ENCODE measurements around the gene FCRL2. TPM values are rescaled to one million over a fixed set of nuclear protein-coding genes. Genes with fewer than 3 reads are reported as not detected.

The FCRL2 gene
- total and polyA plus RNA-seq, 2 experiments from 2014 or later, result not detected

DNA sequence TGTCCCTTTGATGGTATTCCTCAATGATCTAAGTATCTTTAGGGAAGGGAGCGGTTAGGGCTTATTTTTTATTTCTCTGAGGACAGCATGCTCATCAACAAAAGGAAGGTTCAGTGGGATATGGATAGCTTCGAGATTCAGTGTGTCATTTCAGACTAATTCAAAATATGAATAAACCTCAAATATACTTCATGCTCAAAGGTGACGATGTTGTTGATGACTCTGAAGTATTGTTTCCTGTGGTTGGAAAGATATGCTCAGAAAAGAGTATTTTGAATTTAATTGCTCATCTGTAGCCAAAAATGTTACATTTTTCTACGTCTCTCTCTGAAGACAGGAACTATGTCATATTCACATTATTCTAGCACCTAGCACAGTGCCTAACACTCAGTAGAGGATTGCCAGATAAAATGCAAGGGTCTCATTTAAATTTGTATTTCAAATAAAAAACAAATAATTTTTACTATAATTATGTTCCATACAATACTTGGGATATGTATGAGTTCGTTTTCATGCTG, 74.6 kb downstream of the FCRL2 start:
- Histone ChIP-seq H3K36me3 (ENCODE audit: insufficient read depth) (no peaks in the 10 kb centered on the region), H3K79me2 (replicated peaks; ENCODE audit: insufficient read depth) (no peaks in the 10 kb centered on the region), H4K20me1 (replicated peaks; ENCODE audit: insufficient read depth) (no peaks in the 10 kb centered on the region), H3K27ac (ENCODE audit: low read depth) (no peak overlapping the region), H3K9me2 (ENCODE audit: insufficient read depth) (no peaks in the 10 kb centered on the region), H3F3A (replicated peaks; ENCODE audit: low read depth) (no peaks in the 10 kb centered on the region), H3K27me3 (ENCODE audit: insufficient read depth) (no peaks in the 10 kb centered on the region), H3K4me1 (ENCODE audit: insufficient read depth) (no peaks in the 10 kb centered on the region), H2AFZ (no peak overlapping the region), H3K4me2 (no peak overlapping the region), H3K4me3 (no peak overlapping the region)
- no peaks in the 10 kb centered on the region for H3K27me3 Mint-ChIP-seq (ENCODE audit: insufficient read depth, low read depth, poor library complexity)
- TF ChIP-seq ZNF331 (CRISPR knock-in tag; IDR thresholded peaks at IDR 0.05; ENCODE audit: low read depth), result no peak
- TF ChIP-seq CREB1 (CRISPR knock-in tag; IDR thresholded peaks at IDR 0.05; ENCODE audit: low read depth), result no peak
- no peak for TF ChIP-seq POLR2AphosphoS5 (IDR thresholded peaks at IDR 0.05; ENCODE audit: low read depth)
- TF ChIP-seq EZH2phosphoT487 (IDR thresholded peaks at IDR 0.05; ENCODE audit: unreplicated experiment), result no peak
- TF ChIP-seq, protein P1, sequence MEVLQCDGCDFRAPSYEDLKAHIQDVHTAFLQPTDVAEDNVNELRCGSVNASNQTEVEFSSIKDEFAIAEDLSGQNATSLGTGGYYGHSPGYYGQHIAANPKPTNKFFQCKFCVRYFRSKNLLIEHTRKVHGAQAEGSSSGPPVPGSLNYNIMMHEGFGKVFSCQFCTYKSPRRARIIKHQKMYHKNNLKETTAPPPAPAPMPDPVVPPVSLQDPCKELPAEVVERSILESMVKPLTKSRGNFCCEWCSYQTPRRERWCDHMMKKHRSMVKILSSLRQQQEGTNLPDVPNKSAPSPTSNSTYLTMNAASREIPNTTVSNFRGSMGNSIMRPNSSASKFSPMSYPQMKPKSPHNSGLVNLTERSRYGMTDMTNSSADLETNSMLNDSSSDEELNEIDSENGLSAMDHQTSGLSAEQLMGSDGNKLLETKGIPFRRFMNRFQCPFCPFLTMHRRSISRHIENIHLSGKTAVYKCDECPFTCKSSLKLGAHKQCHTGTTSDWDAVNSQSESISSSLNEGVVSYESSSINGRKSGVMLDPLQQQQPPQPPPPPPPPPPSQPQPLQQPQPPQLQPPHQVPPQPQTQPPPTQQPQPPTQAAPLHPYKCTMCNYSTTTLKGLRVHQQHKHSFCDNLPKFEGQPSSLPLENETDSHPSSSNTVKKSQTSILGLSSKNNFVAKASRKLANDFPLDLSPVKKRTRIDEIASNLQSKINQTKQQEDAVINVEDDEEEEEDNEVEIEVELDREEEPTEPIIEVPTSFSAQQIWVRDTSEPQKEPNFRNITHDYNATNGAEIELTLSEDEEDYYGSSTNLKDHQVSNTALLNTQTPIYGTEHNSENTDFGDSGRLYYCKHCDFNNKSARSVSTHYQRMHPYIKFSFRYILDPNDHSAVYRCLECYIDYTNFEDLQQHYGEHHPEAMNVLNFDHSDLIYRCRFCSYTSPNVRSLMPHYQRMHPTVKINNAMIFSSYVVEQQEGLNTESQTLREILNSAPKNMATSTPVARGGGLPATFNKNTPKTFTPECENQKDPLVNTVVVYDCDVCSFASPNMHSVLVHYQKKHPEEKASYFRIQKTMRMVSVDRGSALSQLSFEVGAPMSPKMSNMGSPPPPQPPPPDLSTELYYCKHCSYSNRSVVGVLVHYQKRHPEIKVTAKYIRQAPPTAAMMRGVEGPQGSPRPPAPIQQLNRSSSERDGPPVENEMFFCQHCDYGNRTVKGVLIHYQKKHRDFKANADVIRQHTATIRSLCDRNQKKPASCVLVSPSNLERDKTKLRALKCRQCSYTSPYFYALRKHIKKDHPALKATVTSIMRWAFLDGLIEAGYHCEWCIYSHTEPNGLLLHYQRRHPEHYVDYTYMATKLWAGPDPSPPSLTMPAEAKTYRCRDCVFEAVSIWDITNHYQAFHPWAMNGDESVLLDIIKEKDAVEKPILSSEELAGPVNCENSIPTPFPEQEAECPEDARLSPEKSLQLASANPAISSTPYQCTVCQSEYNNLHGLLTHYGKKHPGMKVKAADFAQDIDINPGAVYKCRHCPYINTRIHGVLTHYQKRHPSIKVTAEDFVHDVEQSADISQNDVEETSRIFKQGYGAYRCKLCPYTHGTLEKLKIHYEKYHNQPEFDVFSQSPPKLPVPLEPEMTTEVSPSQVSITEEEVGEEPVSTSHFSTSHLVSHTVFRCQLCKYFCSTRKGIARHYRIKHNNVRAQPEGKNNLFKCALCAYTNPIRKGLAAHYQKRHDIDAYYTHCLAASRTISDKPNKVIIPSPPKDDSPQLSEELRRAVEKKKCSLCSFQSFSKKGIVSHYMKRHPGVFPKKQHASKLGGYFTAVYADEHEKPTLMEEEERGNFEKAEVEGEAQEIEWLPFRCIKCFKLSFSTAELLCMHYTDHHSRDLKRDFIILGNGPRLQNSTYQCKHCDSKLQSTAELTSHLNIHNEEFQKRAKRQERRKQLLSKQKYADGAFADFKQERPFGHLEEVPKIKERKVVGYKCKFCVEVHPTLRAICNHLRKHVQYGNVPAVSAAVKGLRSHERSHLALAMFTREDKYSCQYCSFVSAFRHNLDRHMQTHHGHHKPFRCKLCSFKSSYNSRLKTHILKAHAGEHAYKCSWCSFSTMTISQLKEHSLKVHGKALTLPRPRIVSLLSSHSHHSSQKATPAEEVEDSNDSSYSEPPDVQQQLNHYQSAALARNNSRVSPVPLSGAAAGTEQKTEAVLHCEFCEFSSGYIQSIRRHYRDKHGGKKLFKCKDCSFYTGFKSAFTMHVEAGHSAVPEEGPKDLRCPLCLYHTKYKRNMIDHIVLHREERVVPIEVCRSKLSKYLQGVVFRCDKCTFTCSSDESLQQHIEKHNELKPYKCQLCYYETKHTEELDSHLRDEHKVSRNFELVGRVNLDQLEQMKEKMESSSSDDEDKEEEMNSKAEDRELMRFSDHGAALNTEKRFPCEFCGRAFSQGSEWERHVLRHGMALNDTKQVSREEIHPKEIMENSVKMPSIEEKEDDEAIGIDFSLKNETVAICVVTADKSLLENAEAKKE (CRISPR knock-in tag; IDR thresholded peaks at IDR 0.05), result no peak
- no peaks in the 10 kb centered on the region for H3K9me3 Mint-ChIP-seq
- peaks cover 10% of the 10 kb centered on the region for H3K4me1 Mint-ChIP-seq
- DNase-seq (ENCODE audit: low spot score), result no peak
- ATAC-seq, result no peak
- H3K27ac Mint-ChIP-seq, result no peak overlapping the region
- H3K4me3 Mint-ChIP-seq, result no peak overlapping the region
- H3K36me3 Mint-ChIP-seq (ENCODE audit: low read depth), result no peaks in the 10 kb centered on the region

DNA sequence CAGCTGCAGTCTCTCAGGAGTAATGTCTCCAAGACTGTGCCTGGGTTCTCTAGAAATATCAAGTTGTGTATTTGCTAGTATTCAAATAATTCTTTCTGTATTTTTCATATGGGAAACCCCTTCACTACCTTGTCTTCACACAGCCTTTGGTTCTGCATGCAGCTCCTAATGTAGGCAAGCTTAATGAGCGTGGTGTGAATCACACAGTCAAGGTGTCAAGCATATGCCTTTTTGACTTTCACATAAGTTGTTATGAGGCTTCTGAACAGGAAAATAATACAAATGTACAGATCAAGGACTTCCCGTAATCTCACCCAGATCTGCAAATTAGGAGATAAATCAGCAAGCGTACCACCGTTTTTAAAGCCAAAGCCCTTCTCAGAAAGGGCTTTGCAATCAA, 76.2 kb downstream of the FCRL2 start, which contains the start of gene FCRL3:
Gene FCRL3, minus strand, starts transcription at position 38 of the 400 bp plus-strand sequence. CDS start 280 bp downstream, outside the sequence.
- H3K4me1 Mint-ChIP-seq, result peaks cover 12% of the 10 kb centered on the region
- ATAC-seq (no peak), DNase-seq (ENCODE audit: low spot score) (no peak)
- H2AFZ ChIP-seq, result peak within 1 kb of the TSS; percentile 74; the same call in 1 of the 2 replicates
- no peak within 1 kb of the TSS for H3K4me3 ChIP-seq
- H3K27ac ChIP-seq (ENCODE audit: low read depth), result no peak within 1 kb of the TSS
- no peaks in the 10 kb centered on the region for H4K20me1 ChIP-seq (replicated peaks; ENCODE audit: insufficient read depth)
- H3K27ac Mint-ChIP-seq, result no peak within 1 kb of the TSS; the same call in 1 of the 2 replicates
- 0 out of 2 replicates have a peak, but pooled peaks cover 3% of the 10 kb centered on the region for H3K9me2 ChIP-seq (ENCODE audit: insufficient read depth)
- no peaks in the 10 kb centered on the region for H3K27me3 Mint-ChIP-seq (ENCODE audit: insufficient read depth, low read depth, poor library complexity)
- H3K4me1 ChIP-seq (ENCODE audit: insufficient read depth), result no peaks in the 10 kb centered on the region
- H3K79me2 ChIP-seq (replicated peaks; ENCODE audit: insufficient read depth), result no peaks in the 10 kb centered on the region
- no peaks in the 10 kb centered on the region for H3K36me3 ChIP-seq (ENCODE audit: insufficient read depth)
- H3K4me3 Mint-ChIP-seq, result no peak within 1 kb of the TSS
- H3F3A ChIP-seq (replicated peaks; ENCODE audit: low read depth), result no peaks in the 10 kb centered on the region
- H3K36me3 Mint-ChIP-seq (ENCODE audit: low read depth), result no peaks in the 10 kb centered on the region
- H3K9me3 Mint-ChIP-seq, result no peaks in the 10 kb centered on the region
- H3K27me3 ChIP-seq (ENCODE audit: insufficient read depth), result no peaks in the 10 kb centered on the region
- no peak within 1 kb of the TSS for H3K4me2 ChIP-seq
- TF ChIP-seq, protein P2, sequence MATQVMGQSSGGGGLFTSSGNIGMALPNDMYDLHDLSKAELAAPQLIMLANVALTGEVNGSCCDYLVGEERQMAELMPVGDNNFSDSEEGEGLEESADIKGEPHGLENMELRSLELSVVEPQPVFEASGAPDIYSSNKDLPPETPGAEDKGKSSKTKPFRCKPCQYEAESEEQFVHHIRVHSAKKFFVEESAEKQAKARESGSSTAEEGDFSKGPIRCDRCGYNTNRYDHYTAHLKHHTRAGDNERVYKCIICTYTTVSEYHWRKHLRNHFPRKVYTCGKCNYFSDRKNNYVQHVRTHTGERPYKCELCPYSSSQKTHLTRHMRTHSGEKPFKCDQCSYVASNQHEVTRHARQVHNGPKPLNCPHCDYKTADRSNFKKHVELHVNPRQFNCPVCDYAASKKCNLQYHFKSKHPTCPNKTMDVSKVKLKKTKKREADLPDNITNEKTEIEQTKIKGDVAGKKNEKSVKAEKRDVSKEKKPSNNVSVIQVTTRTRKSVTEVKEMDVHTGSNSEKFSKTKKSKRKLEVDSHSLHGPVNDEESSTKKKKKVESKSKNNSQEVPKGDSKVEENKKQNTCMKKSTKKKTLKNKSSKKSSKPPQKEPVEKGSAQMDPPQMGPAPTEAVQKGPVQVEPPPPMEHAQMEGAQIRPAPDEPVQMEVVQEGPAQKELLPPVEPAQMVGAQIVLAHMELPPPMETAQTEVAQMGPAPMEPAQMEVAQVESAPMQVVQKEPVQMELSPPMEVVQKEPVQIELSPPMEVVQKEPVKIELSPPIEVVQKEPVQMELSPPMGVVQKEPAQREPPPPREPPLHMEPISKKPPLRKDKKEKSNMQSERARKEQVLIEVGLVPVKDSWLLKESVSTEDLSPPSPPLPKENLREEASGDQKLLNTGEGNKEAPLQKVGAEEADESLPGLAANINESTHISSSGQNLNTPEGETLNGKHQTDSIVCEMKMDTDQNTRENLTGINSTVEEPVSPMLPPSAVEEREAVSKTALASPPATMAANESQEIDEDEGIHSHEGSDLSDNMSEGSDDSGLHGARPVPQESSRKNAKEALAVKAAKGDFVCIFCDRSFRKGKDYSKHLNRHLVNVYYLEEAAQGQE (IDR thresholded peaks at IDR 0.05; ENCODE audit: unreplicated experiment), result no peak
- no peak for TF ChIP-seq NANOG (IDR thresholded peaks at IDR 0.05; ENCODE audit: borderline replicate concordance)
- no peak for TF ChIP-seq ZNF114 (CRISPR knock-in tag; IDR thresholded peaks at IDR 0.05)
- TF ChIP-seq CREB1 (CRISPR knock-in tag; IDR thresholded peaks at IDR 0.05; ENCODE audit: low read depth), result no peak
- TF ChIP-seq POLR2AphosphoS5 (IDR thresholded peaks at IDR 0.05; ENCODE audit: low read depth), result no peak
- TF ChIP-seq STAT1 (IDR thresholded peaks at IDR 0.05; ENCODE audit: unreplicated experiment), result no peak

Data from GM23338 (cell line).